GM13977 (cell line): ENCODE results near the gene LCE1D.

ENCODE experiments used
- DNase-seq: peaks from one replicate; pipeline ENCODE4 v3.0.0; 2012; ENCODE audit warnings: low spot score
- in situ Hi-C: fragments of 300-500 bp; cut with MboI; formaldehyde crosslinking; loops from one replicate; pipeline ENCODE4 v1.12.0; 2022; ENCODE audit warnings: low sequenced_read_pairs, low pct_unique_long_range_greater_than_20kb, mixed read lengths, inconsistent platforms; ENCODE audit not compliant: unreplicated experiment
- TF ChIP-seq, protein P1 (sequence below): IDR thresholded peaks from 2 replicates; pipeline ENCODE4 v1.5.1; 2012; ENCODE audit warnings: mild to moderate bottlenecking, control low read depth; ENCODE audit not compliant: insufficient read depth; ENCODE audit errors: extremely low read depth, missing control alignments

Gene LCE1D

DNA sequence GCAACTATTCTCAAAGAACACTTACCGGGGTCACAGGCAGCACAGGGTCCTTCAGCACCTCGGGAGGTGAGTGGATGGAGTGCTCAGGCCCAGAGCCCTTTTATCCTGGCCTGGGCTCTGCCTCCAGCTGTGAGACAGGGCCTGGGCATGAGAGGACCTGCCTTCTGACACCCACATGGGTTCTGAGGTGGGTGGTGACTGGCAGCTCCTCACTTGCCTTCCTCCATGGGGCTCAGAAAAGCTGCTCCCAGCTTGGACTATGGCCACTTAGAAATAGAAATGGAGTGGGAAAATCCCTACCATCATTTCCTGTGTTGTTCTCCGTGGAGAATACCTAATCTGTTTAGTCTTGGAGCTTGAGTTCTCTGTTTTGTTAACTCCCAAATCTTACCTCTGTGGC, 10.1 kb downstream of the LCE1D start, which contains the start of gene LCE1C:
Gene LCE1C, minus strand, starts transcription at position 76 of the 400 bp plus-strand sequence. CDS start 1,173 bp downstream, outside the sequence.
- in situ Hi-C loops, result no loop called here
- DNase-seq, result no peak
- TF ChIP-seq, protein P1, sequence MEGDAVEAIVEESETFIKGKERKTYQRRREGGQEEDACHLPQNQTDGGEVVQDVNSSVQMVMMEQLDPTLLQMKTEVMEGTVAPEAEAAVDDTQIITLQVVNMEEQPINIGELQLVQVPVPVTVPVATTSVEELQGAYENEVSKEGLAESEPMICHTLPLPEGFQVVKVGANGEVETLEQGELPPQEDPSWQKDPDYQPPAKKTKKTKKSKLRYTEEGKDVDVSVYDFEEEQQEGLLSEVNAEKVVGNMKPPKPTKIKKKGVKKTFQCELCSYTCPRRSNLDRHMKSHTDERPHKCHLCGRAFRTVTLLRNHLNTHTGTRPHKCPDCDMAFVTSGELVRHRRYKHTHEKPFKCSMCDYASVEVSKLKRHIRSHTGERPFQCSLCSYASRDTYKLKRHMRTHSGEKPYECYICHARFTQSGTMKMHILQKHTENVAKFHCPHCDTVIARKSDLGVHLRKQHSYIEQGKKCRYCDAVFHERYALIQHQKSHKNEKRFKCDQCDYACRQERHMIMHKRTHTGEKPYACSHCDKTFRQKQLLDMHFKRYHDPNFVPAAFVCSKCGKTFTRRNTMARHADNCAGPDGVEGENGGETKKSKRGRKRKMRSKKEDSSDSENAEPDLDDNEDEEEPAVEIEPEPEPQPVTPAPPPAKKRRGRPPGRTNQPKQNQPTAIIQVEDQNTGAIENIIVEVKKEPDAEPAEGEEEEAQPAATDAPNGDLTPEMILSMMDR, result no peak

DNA sequence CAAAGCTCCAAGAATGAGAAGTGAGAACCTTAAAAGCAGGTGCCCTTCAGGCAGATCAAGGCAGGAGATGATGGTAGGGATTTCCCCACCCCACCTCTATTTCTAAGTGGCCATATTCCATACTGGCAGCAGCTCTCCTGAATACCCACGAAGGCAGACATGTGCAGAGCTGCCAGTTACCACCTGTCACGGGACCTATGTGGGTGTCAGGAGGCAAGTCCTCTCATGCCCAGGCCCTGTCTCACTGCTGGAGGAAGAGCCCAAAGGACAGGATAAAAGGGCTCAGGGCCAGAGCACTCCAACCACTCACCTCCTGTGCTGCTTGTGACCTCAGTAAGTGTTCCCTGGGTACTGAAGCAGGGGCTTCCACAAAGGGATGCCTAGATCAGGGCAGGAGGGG, 14.5 kb downstream of the LCE1D start:
- no peak for DNase-seq
- in situ Hi-C loops, result no loop called here
- TF ChIP-seq, protein P1, result no peak

DNA sequence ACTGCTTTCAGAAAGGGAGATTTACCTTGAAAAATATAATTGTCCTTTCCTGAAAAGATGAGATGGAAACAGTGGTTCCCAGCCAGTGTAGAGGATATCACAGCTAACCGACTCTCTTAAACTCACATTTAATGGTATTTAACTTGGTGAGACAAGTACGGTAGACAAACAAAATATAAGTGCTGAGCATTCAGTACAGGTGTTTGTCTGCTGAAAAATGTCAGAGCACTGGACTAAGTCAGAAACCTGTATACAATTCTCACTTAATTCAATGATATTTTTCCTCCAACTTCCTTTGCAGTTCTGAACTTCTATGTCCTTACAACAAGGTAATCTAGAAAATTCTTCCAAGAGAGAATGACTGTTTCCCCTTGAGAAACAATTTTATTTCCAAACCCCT, 15.2 kb downstream of the LCE1D start, which contains the start of gene LCE1B:
Gene LCE1B, plus strand, starts transcription at position 301 of the 400 bp plus-strand sequence. CDS start 476 bp downstream, outside the sequence.
- no peak for DNase-seq
- TF ChIP-seq, protein P1, result no peak
- in situ Hi-C loops, result no loop called here

DNA sequence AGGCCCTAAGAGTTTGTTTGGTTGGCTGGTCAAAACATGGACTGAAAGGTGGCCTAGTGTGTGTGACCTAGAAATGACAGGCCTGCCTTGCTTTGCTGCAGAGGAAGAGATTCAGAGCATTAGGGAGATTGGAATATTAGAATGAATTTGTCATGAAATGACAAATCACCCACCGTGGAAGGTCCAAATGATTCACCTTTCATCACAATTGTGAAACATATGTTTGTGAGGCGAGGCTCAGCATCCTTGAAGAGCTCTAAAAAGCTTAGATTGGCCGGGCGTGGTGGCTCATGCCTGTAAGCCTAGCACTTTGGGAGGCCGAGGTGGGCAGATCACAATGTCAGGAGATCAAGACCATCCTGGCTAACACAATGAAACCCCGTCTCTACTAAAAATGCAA, 20.8 kb downstream of the LCE1D start:
- in situ Hi-C loops, result no loop called here
- TF ChIP-seq, protein P1, result no peak
- no peak for DNase-seq

DNA sequence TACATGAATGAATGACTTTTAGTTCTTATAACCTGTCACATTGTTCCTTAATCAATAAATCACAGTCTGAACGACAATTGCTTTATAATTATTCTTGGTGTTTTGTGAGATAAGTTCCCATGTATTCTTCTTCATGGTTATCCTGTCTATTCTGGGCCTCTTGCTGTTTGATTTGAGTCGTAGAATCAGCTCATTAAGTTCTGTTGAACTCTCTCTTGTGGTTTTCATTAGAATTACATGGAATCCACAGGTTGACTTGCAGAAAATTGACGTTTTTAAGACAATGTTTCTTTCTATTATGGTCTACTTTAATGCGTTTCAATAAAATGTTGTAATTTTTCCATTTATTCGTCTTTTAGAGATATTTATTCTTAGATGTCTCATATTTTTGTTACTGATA, 26.8 kb downstream of the LCE1D start:
- no peak for DNase-seq
- TF ChIP-seq, protein P1, result no peak
- in situ Hi-C loops, result no loop called here

DNA sequence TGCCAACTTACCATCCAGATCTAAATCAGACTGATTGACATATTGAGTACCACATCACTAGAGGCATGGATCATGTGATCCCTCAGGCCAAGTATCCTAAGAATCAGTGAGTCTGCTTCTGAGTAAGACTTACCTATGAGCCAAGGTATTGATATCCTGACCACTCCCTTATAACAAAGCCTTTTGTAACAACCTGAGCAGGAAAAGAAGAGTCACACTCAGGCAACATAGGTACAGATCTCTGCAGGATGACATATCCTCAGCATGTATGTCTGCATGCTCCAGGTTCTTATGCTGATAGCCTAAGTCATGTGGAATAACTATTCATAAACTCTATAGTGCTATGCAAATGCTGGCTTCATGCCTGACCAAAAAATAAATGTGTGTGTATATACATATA, 28.4 kb downstream of the LCE1D start:
- in situ Hi-C loops, result no loop called here
- DNase-seq, result no peak
- TF ChIP-seq, protein P1, result no peak

DNA sequence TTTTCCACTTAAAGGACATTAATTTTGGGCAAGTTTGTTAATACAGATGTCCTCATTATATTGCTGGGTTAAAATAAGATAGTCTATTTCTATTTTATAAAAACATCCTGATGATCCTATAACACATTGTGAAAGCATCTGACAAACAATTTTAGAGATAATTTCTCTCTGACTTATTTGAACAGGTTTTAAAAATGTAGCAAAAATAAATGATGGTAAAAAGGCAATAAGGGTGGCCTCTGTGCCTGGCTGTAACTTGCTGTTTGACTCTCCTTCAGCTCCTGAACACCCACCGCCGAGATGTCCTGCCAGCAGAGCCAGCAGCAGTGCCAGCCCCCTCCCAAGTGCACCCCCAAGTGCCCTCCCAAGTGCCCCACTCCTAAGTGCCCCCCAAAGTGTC, 30.7 kb downstream of the LCE1D start, which contains the start of gene LCE1A:
Gene LCE1A, plus strand, starts transcription at position 301 of the 400 bp plus-strand sequence. Its CDS starts 0 bp downstream, at position 301.
- DNase-seq, result no peak
- in situ Hi-C loops, result no loop called here
- TF ChIP-seq, protein P1, result no peak
